Dermis microvascular lymphatic vessel endothelial cell (primary cell): ENCODE data around the gene VCL. TPM values are rescaled to one million over a fixed set of nuclear protein-coding genes. Genes with fewer than 3 reads are reported as not detected.
"Not testable (repeated sequence)": the region's sequence is repeated elsewhere in the genome, so short reads cannot be mapped to it uniquely, and the experiment has no call there.

ENCODE experiments used
- DNase-seq, 2 donors: peaks; one replicate each; pipeline versions ENCODE4 v3.0.0 to v3.0.0-alpha.2; 2010; ENCODE audit warnings: low read depth in 2 of 2
- total RNA-seq: library from RNA; depleted of rRNA; stranded (reverse); fragments of >200 nt; gene quantifications from 2 replicates; pipeline ENCODE4 v1.2.1, GENCODE V29; 2014

The VCL gene
- total RNA-seq, 1 donor from 2014 or later = 71.2 TPM

GRCh38 chr10:74035303-74035702, 37.4 kb downstream of the VCL start:
- peak in 1 of 2 donors; percentile 39 for DNase-seq

GRCh38 chr10:74036474-74036873, 38.6 kb downstream of the VCL start:
- no peak for DNase-seq

GRCh38 chr10:74039561-74040145, 41.7 kb downstream of the VCL start:
- no peak for DNase-seq

- DNase-seq = no peak
Measured at GRCh38 chr10:74040200-74041126, 42.5 kb downstream of the VCL start.

- no peak for DNase-seq
Measured at GRCh38 chr10:74044419-74044818, 46.5 kb downstream of the VCL start.

GRCh38 chr10:74047304-74047703, 49.4 kb downstream of the VCL start:
- DNase-seq = no peak

GRCh38 chr10:74047871-74048270, 50.0 kb downstream of the VCL start:
- no peak for DNase-seq

GRCh38 chr10:74048433-74048832, 50.5 kb downstream of the VCL start:
- no peak for DNase-seq

- no peak for DNase-seq
Measured at GRCh38 chr10:74049955-74050354, 52.0 kb downstream of the VCL start.

GRCh38 chr10:74050653-74051052, 52.7 kb downstream of the VCL start:
- DNase-seq = no peak

- DNase-seq = no peak
Measured at GRCh38 chr10:74051736-74052342, 53.9 kb downstream of the VCL start.

- DNase-seq = no peak
Measured at GRCh38 chr10:74052994-74053393, 55.1 kb downstream of the VCL start.

- DNase-seq = no peak
Measured at GRCh38 chr10:74055383-74056049, 57.6 kb downstream of the VCL start.

- DNase-seq = peak; percentile 27 to 60
Measured at GRCh38 chr10:74056050-74056818, 58.3 kb downstream of the VCL start.

GRCh38 chr10:74058071-74058470, 60.2 kb downstream of the VCL start:
- peak in 1 of 2 donors; percentile 50 for DNase-seq

GRCh38 chr10:74058658-74059057, 60.7 kb downstream of the VCL start:
- DNase-seq = peak; percentile 37 to 43

GRCh38 chr10:74061104-74061503, 63.2 kb downstream of the VCL start:
- DNase-seq = no peak

GRCh38 chr10:74061978-74062377, 64.1 kb downstream of the VCL start:
- not testable (repeated sequence) for DNase-seq

- no peak for DNase-seq
Measured at GRCh38 chr10:74063256-74063655, 65.3 kb downstream of the VCL start.

- DNase-seq = no peak
Measured at GRCh38 chr10:74067373-74068352, 69.7 kb downstream of the VCL start.
